Neural cell (in vitro differentiated cells): Measurements from ENCODE around the gene PRELID2.

Source experiments
- CTCF ChIP-seq: fragments of 450-650 bp; IDR thresholded peaks from 2 replicates; pipeline ENCODE4 v1.5.1; 2014; ENCODE audit warnings: antibody characterized with exemption, mild to moderate bottlenecking, moderate library complexity; ENCODE audit not compliant: poor library complexity, severe bottlenecking
- EP300 ChIP-seq: fragments of 450-650 bp; conservative IDR thresholded peaks from 2 replicates; pipeline ENCODE4 v1.6.1; 2014; ENCODE audit warnings: antibody characterized with exemption, mild to moderate bottlenecking, moderate library complexity; ENCODE audit not compliant: poor library complexity, severe bottlenecking
- MXI1 ChIP-seq: fragments of 450-650 bp; conservative IDR thresholded peaks from 2 replicates; pipeline ENCODE4 v1.6.1; 2014; ENCODE audit warnings: antibody characterized with exemption, mild to moderate bottlenecking; ENCODE audit not compliant: poor library complexity, severe bottlenecking
- POLR2AphosphoS5 ChIP-seq: IDR thresholded peaks from 2 replicates; pipeline ENCODE4 v1.6.1; 2012
- RAD21 ChIP-seq: fragments of 450-650 bp; conservative IDR thresholded peaks from 2 replicates; pipeline ENCODE4 v1.6.1; 2014; ENCODE audit warnings: antibody characterized with exemption, mild to moderate bottlenecking, moderate library complexity

GRCh38 chr5:145764325-145764724 is 70.8 kb downstream of the PRELID2 start:
- TF ChIP-seq CTCF = no peak
- TF ChIP-seq MXI1 = no peak
- no peak for TF ChIP-seq RAD21
- TF ChIP-seq POLR2AphosphoS5 = no peak
- TF ChIP-seq EP300 = no peak
